Fibroblast of pulmonary artery (primary cell): ENCODE data around the gene RAB3B.
"Not testable (repeated sequence)": the region's sequence is repeated elsewhere in the genome, so short reads cannot be mapped to it uniquely, and the experiment has no call there.

ENCODE experiments used
- DNase-seq: peaks from one replicate; pipeline ENCODE4 v3.0.0-alpha.2; 2010; ENCODE audit warnings: low read depth
- H3K4me3 ChIP-seq: replicated peaks from 2 replicates; pipeline ENCODE4 v1.5.1; 2011; ENCODE audit warnings: low read depth, mild to moderate bottlenecking, control low read depth, low read length, moderate library complexity
- TF ChIP-seq, protein P1 (sequence below): IDR thresholded peaks from 2 replicates; pipeline ENCODE4 v1.5.1; 2011; ENCODE audit warnings: mild to moderate bottlenecking, control low read depth, low read length, inconsistent platforms; ENCODE audit errors: missing control alignments

The RAB3B gene

DNA sequence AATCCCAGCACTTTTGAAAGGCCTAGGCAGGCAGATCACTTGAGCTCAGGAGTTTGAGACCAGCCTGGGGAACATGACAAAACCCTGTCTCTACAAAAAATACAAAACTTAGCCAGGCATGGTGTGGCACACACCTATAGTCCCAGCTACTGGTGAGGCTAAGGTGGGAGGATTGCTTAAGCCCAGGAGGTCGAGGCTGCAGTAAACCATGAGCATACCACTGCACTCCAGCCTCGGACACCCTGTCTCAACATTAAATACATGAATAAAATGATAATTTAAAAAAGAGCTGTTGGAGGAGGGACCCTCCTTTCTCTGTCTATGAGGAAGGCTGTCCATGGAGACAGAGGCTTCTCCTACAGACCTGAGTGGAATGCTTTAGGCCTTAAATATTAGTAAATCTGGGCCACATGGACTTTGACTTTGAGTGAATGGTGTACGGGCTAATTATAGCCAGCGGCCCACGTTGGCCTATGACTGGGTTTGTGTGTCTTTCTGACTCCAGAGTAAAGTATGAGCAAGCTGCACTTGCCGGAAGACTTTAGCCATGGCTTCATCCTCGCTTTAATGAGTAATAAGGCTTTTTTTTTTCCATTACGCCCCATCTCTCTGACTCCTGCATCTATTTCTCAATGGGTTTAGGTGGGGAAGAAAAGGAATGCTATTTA, 21.3 kb downstream of the RAB3B start:
- DNase-seq, result peak; percentile 77
- TF ChIP-seq, protein P1, sequence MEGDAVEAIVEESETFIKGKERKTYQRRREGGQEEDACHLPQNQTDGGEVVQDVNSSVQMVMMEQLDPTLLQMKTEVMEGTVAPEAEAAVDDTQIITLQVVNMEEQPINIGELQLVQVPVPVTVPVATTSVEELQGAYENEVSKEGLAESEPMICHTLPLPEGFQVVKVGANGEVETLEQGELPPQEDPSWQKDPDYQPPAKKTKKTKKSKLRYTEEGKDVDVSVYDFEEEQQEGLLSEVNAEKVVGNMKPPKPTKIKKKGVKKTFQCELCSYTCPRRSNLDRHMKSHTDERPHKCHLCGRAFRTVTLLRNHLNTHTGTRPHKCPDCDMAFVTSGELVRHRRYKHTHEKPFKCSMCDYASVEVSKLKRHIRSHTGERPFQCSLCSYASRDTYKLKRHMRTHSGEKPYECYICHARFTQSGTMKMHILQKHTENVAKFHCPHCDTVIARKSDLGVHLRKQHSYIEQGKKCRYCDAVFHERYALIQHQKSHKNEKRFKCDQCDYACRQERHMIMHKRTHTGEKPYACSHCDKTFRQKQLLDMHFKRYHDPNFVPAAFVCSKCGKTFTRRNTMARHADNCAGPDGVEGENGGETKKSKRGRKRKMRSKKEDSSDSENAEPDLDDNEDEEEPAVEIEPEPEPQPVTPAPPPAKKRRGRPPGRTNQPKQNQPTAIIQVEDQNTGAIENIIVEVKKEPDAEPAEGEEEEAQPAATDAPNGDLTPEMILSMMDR, result no peak
- no peak overlapping the region for H3K4me3 ChIP-seq

DNA sequence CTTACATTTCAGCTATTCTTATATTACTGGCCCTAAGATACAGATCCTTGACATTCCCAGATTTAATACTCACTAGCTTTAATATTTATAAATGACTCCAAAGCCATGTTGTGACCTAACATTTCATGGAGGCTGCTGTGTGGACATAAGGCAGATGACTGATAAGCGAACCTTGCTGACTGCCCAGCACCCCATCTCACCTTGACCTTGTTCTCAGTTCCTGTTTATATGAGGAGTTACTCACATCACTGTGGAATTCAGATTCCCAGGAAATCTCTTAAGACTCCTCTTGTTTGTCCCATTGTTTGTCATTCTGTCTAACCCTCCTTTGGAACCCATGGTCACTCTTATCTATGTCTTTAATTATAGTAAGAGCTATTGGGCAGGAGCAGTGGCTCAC, 21.9 kb downstream of the RAB3B start:
- no peak for DNase-seq
- no peak overlapping the region for H3K4me3 ChIP-seq
- TF ChIP-seq, protein P1, result no peak

DNA sequence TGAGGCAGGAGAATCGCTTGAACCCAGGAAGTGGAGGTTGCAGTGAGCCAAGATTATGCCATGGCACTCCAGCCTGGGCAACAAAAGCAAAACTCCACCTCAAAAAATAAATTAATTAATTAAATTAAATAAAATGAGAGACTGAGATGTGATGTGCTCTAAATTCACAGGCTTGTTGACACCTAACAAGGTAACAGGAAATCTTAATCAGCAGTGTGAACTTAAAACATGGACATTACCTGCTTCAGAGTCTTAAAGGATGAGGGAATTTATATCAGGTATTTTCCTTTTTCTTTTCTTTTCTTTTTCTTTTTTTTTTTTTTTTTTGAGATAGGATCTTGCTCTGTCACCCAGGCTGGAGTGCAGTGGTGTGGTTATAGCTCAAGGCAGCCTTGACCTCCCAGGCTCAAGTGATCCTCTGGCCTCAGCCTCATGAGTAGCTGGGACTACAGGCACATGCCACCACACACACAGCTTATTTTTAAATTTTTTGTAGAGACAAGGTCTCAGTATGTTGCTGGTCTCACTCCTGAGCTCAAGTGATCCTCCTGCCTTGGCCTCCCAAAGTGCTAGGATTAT, 23.2 kb downstream of the RAB3B start:
- DNase-seq, result not testable (repeated sequence)

GRCh38 chr1:51966559-51966958, 23.9 kb downstream of the RAB3B start:
- H3K4me3 ChIP-seq, result no peak overlapping the region
- no peak for DNase-seq
- TF ChIP-seq, protein P1, result no peak

More for the DNA sequence above, 23.2 kb downstream of the RAB3B start:
- not testable (repeated sequence) for H3K4me3 ChIP-seq

DNA sequence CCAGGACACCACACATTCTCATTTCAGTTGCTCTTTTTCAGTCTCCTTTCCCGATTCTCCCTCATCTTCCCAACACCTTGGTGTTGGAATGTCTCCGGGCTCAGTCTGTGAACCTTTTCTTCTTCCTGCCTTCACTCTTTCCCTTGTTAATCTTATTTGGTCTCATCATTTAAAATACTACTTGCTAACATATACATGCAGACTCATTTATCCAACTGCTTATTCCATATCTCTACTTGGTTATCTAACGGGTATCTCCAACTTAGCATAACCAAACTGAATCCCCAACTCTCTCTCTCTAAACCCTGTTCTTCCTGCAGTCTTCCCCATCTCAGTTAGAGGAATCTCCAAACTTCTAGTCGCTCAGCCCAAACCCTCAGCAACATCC, 26.2 kb downstream of the RAB3B start:
- TF ChIP-seq, protein P1, result no peak
- no peak for DNase-seq
- H3K4me3 ChIP-seq, result no peak overlapping the region

DNA sequence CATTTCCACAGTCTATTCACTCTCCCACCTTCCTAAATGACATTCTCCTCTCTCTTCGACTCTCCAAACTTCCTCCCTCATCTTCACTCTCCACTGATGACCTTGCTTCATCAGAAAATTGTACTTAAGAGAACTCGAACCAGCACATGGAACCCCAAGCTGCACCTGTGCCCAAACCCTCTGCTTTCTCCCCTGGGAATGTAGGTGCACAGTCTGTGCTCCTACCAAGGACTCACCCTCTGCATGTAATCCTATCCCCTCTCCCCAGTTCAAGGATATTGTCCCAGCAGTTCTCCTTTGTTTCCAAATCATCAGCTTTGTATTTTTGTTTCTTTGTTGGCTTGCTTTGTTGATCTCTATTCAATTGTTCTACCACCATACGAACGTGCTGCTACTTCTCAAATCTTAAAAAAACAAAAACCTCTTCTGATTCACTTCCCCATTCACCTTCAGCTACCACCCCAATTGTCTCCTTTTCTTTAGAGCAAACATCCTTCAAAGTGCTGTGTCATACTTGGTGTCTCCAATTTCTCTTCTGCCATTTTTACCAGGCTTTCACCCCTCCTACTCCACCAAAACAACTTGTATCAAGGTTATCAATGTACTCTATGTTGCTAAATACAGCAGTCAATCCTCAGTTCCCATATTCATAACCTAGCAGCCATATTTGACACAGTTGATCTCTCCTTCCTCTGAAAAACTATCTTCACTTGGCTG, 26.8 kb downstream of the RAB3B start:
- TF ChIP-seq, protein P1, result no peak
- no peak for DNase-seq
- no peak overlapping the region for H3K4me3 ChIP-seq

- TF ChIP-seq, protein P1, result peak; percentile 2
- DNase-seq, result no peak
These were observed 27.8 kb downstream of the RAB3B start for GRCh38 chr1:51962486-51963356.

More at GRCh38 chr1:51962486-51963356, 27.8 kb downstream of the RAB3B start:
- no peak overlapping the region for H3K4me3 ChIP-seq
